ENCODE results near the gene HPCAL1.

The HPCAL1 gene

DNA sequence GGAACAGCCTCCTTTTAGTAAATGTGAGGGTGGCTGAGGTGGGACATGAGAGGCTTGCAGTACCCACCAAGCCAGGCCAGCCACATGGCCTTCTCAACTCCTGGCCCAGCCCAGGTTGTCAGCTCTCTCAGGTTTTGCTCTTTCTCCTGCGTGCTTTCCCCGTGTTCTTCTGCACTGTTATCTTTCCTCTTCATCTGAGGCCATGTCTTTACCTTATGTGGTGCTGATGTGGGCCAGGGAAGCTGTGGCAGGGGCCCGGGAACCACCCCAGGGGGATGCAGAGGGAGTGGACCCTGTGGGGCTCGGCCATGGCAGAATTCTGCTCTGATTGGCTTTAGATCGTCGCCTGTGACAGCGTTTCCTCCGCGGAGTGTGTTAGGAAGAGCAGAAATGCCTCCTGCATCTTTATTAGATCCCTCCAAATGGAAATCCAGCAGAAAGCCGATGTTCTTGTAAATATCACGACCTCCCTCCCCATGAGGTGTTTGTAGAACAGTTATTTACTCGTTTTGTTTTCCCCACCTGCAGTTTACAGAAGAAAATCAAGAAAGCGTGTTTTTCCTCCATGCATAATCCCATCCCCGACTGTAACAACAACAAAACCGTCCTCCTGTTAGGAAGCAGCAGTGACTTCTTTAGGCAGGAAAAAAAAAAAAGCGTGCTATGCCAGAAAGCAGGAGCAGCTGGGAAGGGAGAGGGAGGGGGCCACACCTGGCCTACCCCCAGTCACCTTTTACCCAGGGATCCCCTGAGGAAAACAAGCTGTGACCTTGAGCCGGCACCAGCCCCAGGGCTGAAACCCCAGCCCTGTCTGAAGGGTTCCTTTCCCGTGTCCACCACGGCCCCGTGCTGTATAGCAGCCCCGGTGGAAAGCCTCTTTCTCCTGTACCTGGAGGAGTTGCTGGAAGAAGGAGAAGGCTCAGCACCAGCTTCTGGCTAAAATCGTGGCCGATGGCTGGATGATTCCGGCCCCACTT, 54.8 kb downstream of the HPCAL1 start:
- no peak for DNase-seq

DNA sequence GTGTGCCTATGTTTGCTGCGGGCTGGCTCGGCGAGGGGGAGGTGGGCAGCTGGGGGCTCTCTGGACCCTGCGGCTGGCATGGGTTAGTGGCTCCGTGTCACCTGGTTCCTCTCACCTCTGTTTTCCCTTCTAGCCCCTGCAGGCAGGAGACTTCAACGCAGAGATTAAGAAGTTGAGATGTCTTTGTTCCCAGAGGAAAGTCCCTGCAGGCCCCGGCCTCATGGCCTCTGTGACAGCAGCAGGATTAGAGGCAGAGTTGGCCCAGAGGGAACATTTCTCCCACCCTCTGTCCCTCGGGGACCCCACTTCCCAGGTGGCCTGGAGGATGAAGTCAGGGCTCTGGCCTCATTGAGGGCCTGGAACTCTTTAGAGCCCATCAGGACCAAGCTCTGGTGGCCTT, 56.5 kb downstream of the HPCAL1 start:
- DNase-seq, result no peak

DNA sequence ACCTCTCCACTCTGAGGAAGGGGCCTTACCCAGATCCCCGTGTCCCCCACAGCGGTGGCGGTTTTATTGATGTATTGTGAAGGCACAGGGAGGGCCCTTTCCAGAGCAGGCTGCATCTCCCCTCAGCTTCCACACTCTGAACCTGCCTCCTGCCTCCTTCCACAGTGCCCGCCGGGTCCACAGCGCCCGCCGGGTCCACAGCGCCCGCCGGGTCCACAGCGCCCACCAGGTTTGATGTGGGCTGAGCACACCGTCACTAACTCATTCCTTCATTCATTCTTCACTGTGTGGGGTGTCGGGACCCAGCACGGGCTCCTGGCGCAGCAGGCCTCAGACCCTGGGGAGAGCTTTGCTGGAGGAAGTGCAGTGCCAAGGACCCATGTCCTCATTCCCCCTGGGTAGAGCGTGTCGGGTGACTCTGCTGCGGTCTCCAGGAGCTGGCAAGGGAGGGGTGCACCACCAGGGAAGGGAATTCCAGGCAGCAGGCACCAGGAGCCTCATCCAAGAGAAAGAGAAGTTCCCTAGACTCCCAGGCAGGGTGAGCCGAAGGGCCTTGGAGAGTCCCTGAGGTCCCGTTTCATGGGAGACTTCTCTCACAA, 57.1 kb downstream of the HPCAL1 start:
- no peak for DNase-seq

DNA sequence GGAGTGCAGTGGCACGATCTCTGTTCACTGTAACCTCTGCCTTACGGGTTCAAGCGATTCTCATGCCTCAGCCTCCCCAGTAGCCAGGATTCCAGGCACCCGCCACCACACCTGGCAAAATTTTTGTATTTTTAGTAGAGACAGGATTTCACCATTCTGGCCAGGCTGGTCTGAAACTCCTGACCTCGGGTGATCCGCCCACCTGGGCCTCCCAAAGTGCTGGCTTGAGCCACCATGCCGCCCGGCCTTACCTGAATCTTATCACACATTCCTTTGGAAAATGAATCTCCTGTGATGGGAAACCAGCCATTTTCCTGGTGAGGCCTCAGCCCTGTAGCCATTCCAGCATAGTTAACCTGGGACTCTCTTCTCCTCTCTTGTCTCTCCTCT, 57.8 kb downstream of the HPCAL1 start:
- DNase-seq, result no peak

DNA sequence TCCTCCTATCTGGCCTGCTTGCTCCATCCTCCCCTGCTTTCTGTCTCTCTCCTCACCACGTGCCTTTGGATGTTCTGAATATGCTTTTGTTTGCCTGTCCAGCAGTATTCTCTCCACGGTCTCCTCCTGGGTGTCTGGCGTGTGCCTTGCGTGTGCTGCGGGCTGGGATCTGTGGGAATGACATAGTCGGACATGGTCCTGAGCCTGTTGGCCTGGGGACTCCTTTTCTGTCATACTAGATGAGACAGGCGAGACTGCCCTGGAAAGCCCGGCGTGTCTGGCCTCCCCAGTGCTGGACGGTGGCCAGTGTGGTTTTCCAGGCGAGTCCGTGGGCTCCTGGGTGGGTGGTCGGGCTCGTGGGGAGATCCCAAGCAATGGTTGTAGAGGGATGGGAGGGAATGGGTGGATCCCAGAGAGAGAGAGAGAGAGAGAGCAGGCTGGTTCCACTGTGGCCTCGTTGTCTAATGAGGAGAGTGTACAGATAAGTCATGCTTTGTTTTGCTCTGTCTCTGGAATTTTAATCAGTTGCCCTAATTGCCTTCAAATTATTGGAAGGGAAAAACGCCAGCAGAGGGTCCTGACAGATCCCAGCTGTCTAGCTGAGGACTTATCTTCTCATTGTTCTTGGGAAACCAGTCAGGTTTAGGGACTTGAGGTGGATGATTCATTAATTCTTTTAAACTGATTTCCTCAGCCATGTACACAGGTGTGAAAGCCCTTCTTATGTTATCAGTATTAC, 58.3 kb downstream of the HPCAL1 start:
- DNase-seq, result no peak

DNA sequence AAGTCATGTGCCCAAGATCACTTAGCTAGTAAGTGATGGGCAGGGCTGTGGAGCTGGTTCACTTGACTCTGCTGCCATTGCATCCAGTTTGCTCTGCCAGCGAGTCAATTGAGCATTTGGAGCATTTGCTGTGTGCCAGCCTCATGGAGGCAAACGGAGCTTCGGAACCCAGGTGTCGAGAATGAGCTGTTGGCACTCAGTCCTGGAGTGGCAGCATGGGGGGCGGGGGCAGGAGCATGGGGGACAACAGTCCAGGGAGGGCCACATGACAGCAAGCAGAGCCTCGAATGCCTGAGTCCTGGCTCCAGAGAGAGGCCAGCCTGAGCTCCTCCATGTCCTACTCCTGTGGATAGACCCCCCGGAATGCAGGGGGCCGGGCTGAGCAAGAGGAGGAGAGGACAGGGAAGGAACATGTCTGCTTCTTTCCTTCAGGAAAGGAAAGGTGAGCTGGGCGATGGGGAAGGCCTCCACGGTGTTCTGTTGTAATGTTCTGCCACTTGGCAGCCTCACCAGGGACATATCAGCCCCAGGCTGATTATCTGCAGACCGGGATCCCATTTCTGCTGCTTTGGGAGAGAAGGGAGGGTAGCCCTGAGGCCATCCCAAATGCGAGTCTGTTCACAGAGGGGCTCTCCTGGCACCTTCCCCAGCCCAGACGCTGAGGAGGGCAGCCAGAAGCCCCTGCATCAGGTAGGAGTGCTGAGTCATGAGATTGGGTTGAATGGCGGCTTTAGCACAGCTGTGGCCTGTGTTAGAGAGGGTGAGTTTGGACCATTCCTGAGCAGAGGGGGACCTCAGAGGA, 59.6 kb downstream of the HPCAL1 start:
- DNase-seq, result no peak

DNA sequence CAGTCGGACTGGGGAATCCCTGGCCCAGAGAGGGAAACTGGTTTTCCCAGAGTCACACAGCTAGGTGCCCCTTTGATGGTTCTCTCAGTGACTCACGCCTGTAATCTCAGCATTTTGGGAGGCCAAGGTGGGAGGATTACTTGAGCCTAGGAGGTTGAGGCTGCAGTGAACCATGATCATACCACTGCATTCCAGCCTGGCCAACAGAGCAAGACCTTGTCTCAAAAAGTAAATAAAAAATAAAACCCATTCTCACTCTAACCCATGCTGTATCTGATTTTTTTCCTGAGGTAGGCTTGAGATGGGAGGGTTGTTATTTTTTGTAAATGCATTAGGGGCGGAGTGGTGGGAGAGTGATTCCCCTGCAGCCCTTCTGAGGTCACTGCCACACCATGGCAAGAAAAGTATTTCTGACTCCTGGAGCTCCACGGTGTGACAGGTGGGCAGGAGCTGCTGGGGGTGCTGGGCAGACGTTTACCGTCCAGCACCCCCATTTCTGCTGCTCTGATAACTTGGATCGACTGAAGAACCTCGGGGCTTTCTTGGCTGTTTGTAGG, 60.3 kb downstream of the HPCAL1 start:
- no peak for DNase-seq

DNA sequence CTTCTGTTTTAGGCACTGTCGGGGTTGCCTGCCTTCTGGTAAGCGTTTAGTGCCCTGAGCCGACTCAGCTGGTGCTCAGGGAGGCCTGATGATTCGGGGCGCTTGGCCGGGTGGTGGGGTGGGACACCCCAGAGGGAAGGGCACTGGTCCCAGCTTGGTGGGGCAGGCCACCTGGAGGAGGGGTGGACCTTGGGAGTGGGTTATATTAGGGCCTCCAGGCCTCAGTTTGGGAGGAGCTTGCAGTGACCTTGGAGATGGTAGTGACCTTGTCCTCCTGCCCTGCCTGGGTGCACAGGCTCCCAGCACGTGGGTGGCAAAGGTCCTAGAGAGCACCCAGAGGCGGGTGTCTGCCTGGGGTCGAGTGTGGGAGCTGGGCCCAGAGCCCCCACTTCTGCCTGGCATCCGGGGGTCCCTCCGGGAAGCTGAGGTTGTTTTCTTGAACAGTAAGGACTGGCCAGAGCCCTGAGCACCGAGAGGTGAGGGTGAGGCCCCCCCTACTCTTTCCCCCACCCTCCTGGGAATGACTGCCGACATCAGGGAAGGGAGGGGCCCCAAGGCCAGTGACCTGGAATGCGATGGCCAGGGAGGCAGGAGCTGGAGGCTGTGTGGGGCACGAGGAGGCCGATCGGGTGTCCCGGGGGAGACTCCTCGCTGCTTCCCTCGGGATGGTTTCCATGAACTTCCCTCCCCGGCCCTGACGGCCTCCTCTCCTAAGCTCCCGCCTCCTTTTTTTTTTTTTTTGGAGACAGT, 61.3 kb downstream of the HPCAL1 start:
- DNase-seq, result no peak

DNA sequence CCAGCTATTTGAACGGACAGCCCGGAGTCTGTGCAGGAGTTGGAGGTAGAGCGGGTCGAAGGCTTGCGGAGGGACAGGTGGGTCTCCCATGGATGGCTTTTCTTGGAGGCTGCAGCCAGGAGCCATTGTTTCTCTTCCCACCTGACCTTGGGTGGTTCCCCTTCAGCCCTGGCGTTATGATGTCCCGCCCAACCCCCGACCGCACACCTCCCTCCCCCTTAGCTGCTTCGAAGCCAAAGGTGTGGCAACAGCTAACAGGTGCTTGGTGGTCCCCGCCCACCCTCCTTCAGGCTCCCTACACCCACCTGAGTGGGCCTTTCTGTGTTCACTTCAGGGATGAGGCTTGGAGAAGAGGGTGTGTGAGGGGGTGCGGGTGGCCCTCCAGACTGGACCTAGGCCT, 62.7 kb downstream of the HPCAL1 start:
- DNase-seq, result no peak

DNA sequence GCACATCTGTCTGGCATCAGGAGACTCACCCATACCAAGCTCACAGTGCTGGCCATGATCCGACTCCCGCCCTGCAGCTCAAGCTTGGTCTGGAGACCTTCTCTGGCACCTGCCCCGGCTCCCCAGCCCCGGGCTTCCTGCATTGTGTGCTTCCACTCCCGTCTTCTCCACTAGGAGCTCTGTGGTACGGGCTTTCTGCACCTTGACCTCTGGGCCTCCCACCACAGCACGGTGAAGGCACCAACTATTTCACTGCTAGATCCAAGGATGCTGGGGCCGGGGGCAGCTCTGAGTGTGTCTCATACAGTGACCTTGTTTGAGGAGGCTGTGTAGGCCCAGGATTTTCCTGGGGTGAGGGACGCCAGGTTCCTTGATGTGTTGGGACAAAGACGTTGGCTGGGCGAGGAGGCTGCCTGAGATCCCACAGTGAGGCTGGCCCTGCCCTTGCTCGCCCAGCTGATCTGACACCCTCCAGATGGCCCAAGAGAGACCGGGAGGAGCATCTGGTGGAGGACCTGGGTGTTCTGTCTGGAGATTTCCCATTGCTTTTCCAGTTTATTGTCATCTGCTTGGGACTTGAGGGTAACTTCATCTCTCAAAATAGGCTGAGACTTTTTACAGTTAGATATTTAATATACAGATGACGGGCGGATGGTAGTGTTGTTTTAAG, 64.0 kb downstream of the HPCAL1 start:
- no peak for DNase-seq

DNA sequence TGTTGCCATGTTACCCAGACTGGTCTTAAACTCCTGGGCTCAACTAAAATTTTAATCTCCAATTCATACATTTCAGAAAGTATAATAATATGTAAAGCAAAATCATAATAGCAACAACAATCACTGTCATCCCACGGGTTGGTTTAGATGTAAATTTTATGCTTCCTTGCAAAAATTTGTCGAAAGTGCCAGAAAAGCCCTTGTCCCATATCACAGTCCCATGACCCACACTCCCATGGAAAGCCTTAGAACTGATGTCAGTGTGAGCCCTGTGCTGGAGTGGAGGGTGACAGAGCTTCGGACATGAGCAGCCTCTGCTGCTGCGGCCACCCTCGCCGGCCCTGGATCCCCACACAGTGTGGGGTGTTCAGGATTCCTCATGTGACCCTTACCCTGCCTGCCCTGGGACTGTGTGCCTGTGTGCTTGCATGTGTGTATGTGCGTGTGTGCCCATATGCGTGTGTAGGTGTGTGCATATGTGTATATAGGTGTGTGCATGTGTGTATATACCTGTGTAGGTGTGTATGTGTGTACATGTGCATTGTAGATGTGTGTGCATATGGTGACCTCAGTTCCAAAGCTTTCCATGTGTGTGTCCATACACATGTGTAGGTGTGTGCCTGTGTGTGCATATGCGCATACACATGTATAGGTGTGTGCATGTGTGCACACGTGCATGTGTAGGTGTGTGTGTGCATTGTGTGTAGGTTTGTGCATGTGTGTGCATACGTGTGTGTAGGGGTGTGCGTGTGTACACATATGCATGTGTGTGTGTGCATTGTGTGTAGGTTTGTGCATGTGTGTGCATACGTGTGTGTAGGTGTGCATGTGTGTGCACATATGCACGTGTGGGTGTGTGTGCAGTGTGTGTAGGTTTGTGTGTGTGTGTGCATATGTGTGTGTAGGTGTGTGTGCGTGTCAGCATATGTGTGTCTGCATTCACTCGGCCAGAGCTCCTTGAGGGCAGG, 65.1 kb downstream of the HPCAL1 start:
- no peak for DNase-seq

DNA sequence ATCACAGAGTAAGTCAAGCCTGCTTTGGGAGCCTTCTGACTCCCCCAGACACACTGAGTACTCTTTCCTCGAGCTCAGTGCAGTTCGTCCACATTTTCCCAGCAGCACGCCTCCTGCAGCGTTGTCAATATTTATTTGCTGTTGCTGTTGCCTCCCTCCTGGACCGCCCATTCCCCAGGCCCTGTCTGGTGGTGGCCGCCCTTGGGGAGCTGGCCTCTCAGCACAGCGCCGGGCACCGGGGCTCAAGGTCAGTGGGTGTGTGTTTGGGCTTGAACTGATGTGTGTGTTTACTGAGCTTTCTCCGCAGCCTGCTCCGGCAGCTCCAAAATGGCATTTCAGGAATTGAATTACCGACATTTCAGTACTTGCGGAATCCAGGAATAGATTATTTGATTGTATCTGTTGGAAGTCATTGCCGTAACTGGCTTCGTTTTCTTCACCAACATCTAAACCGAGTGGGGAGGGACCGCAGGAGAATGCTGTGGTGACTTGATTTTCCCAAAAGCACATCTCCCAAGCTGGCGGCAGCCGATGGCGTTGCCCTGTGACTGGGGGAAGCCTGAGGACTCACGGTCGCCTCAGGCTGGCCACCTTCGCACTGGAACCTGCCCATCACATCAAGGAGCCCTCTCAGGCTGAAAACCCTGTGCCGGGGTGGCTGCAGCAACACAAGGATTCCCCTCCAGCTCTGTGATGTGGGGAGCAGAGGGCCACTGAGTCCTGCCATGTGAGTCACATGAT, 66.0 kb downstream of the HPCAL1 start:
- DNase-seq, result no peak

DNA sequence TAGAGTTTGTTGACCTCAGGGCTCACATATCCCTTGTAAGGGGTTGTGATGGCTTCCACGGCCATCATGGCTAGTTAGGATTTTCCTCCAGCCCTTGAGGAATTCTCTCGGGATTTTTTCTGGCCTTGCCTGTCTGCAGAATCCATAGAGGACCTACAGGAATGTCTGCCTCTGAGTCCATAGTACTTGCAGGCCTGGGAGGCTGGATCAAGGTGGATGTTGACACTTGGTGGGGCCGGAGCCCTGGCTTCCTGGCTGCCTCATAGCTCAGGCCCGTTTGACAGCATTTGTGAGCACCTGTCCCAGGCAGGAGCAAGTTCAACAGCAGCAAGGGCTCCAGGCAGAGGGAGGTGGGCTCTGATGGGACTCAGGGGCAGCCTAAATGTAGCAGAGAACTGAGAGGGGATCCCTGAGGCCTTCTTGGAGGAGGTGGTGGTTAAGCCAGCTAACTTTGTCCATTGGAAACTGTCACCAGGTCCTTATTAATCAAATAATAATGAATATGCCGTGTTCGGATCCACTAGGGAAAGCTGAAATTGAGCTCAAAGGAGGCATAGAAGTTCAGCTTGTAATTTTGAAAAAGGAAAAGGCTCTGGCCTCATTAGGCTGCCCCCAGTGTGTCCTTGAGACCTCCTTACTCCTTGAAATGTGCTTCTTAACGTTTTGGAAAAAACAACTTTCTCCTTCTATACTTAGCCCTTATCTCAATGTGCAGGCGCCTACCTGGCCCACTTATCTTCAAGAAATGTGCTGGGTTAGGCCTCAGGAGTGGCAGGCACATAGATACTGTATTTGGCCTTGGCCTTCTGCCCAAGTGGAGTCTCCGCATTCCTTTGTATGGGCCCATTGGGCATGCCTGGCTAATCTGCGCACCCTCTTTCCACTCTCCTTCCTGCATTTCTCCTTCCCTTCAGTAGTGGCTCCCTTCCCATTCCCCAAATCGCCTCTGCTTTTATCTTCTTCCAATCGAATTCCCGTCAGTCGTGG, 66.9 kb downstream of the HPCAL1 start:
- DNase-seq, result no peak

DNA sequence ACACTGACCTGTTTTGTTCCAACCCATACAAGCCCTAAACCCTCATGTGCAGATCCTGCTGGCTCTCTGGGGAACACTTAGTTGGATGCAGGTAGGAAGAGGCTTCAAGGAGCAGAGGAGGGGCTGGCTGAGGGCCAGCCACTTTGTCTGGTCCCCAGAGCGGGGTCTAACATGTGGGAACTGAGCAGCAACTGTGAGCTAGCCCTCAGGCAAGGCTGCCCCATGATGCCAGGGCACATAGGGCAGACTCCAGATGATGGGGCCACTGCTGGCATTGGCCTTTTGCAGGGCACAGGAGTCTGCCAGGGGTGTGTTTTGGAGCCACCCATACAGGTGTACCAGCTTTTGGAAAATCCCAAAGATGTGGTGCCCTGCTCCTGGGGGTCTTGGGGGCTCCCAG, 67.7 kb downstream of the HPCAL1 start:
- DNase-seq, result no peak

DNA sequence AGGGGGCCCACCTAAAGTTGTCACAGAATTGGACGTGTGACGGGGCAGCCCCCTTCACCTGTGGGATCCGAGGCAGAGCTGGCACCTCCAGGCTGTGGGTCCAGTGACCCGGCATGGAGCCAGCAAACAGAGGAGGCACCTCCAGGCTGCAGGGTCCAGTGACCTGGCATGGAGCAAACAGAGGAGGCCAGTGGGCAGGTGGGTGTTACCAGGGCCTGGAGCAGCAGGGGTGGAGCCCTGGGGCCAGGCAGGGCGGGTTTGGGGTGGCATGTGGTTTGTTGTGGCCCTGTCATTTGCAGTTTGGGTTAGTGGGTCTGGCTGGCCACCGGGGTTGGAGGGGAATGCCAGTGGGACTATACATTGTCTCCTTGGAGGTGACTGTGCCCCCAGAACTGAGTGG, 68.2 kb downstream of the HPCAL1 start:
- no peak for DNase-seq

DNA sequence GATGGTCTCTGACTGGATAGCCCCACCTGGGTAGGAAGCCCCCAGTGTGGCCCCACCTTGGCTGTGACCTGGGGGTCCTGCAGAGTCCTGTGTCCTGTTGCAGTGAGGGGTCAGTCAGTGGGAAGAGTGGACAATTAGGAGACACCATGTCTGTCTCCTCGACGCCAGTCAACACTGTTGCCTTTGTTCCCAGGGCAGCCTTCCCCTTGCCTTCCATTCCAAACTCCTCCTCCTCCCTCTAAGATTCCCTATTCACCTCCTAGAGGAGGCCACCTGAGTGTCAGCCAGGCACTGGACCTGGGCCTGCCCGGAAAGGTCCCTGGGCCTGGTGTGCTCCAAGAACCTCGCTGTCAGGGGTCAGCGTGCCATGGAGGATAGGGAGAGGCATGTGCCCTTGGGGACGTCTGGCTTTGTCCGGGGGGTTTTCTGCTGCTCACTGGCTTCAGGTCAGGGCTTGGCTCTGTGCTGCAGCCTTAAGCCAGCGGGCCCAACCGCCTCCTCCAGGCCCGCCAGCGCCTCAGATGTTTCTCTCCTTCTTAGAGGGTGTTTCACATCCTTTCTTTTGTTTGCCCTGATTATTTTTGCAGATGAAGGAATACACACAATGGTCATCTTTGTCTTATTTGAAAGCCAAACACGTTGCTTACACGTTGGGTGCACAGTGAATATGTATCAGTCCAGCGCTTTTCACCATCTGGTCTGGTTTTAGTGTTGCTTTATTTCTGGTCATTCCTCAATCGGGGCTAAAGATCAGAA, 68.9 kb downstream of the HPCAL1 start:
- no peak for DNase-seq

DNA sequence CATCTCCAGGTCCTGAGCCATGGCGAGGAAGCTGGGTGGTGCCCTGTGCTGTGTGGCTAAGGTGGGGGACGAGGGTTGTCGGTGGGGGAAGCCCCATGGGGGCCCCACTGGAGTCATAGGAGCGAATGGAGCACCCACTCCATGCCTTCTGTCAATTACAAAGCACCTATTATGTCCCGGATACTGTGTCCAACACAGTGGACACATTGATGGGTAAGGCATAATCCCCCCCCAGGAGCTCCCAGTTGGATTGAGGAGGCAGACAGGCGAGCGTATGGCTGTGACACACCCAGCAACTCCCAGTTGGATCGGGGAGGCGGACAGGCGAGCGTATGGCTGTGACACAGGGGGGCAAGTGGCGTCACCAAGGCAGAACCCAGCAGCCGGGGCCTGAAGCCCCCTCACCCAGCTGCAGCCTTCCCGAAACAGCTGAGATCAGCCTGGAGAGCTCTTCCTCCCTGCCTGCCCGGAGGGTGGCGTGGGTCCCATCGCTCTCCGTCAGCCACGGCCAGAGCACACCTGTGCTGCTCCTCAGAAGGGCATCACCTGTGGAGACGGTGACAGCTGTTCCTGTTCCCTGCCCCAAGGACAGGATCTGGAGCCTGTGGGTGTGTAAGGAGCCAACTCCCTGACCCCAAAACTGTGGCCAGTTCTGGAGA, 69.6 kb downstream of the HPCAL1 start:
- DNase-seq, result no peak

Data from SIG-M5 (cell line).